Pancreas (tissue), 10 donors: ENCODE measurements around the gene PLAAT3. TPM values are rescaled to one million over a fixed set of nuclear protein-coding genes. Genes with fewer than 3 reads are reported as not detected.

Experiments used
- ATAC-seq, 4 donors: fragments of 200-7000 bp; cut with Tn5 transposase; one replicate each; pipeline versions ENCODE4 v1.8.0 to v1.9.1; 2020; ENCODE audit warnings: mild to moderate bottlenecking in 4 of 4, moderate library complexity in 4 of 4
- DNase-seq, 6 donors: peaks; one replicate each; pipeline ENCODE4 v3.0.0-alpha.2; 2020
- FAIRE-seq: peaks from 2 replicates; lab custom pipeline; 2012; peaks lifted over from hg19 to GRCh38; lab: Jason Lieb, UNC
- H3K27ac ChIP-seq, 4 donors: fragments of 200-600 bp; sonication (generic); 1 replicate in 3 of 4; 2 replicates in 1 of 4; pipeline versions ENCODE4 v1.5.0 to v1.8.0; 2020
- H3K27me3 ChIP-seq, 4 donors: fragments of 200-600 bp; one replicate each; pipeline ENCODE4 v1.8.0; 2021
- H3K36me3 ChIP-seq, 3 donors: fragments of 200-600 bp; sonication (generic) in 1 of 3; one replicate each; pipeline versions ENCODE4 v1.5.0 to v1.8.0; 2020 to 2021
- H3K4me1 ChIP-seq, 3 donors: fragments of 200-600 bp; one replicate each; pipeline ENCODE4 v1.8.0; 2021
- H3K4me3 ChIP-seq, 4 donors: fragments of 200-600 bp; sonication (generic) in 2 of 4; one replicate each; pipeline versions ENCODE4 v1.5.0 to v1.8.0; 2020 to 2021
- H3K9me3 ChIP-seq, 4 donors: fragments of 200-600 bp; one replicate each; pipeline ENCODE4 v1.8.0; 2021
- WGBS, 2 donors: extraction: QIAGEN DNeasy Blood & Tissue Kit; methylation state at CpG; one replicate each; pipeline ENCODE4 v1.1.7; 2013; 5-methylcytosine and 5-hydroxymethylcytosine counted together
- intact Hi-C, 3 donors: fragments of 100-400 bp; cut with DNase I; formaldehyde crosslinking; loops; one replicate each; pipeline versions ENCODE4 v1.11.1 to v1.14.2; 2022
- polyA plus RNA-seq, 2 donors: library from polyadenylated mRNA; stranded (reverse); fragments of 200-250 nt; gene quantifications; one replicate each; pipeline ENCODE4 v1.2.3, GENCODE V29; 2013
- total RNA-seq, 6 donors: library from RNA; stranded (reverse); fragmentation: NEBNext Ultra II Directional in 4 of 6; extraction: Animal tissue kit (Norgen Biotek cat#: 25700) in 4 of 6; gene quantifications; one replicate each; pipeline versions ENCODE4 v1.2.1 to v1.2.4, GENCODE V29; 2021 to 2023
- TF ChIP-seq, protein P1 (sequence below), 4 donors: fragments of 200-600 bp; sonication (generic) in 3 of 4; IDR thresholded peaks; one replicate each; pipeline versions ENCODE4 v1.5.0 to v1.8.0; 2021; ENCODE audit warnings: antibody characterized with exemption in 4 of 4
- donor health status: healthy with polysubstance abuse.
- donor health status: DM: no; HTN: no; CAD: no; lungs with moderate emphysema.
- donor health status: DM: no; HTN: no; CAD: no.
- donor health status: control.
- donor health status: control.
- donor health status: Bipolar disorder and iron deficiency.
- donor health status: DM: yes; HTN: yes; CAD: no.
- donor health status: DM: no; HTN: no; CAD: no.
- donor health status: DM: no; HTN: no; CAD: no.
- donor health status: DM: yes; HTN: yes; CAD: no.

PLAAT3 gene
- total and polyA plus RNA-seq, 8 donors: 15.2 to 36.0 (median 21.9) TPM

DNA sequence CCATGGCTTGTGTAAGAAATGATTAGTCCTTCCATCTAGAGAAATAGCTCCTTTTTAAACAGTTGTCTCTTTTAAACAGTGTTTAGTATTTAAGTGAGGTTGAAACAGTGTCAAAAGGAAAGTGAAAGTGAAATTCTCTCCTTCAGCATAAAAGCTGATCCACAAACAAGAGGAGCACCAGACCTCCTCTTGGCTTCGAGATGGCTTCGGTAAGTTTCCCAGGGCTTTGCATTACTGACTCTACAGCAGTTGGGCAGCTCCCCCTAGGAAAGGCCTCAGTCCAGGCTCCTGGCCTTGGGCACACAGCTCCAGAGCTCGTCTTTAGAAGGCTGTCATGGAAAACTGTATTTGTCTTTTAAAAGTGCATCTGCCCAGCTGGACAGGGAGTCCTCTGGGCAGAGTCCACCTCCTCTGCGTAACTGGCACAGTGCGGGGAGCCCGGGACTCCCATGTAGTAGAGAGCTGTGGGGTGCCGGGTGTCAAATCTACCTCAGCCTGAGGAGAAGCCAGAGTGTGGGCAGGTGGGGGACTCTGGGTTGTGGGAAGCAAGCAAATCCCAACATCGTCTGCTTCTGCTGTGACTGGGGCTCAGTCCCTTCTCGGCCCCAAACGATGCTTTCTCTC is 77.5 kb downstream of the PLAAT3 start, which contains the start of gene PLAAT4:
TSS of gene PLAAT4 (plus strand) at position 140 of the 624 bp plus-strand sequence. CDS start at position 201, 61 bp downstream.
- no peaks in the 10 kb centered on the region for H3K36me3 ChIP-seq
- FAIRE-seq: no peak
- DNase-seq: peak in 5 of 6 donors; percentile 16 to 68 (median 31)
- H3K4me1 ChIP-seq: peaks cover 4 to 16% (median 10%) of the 10 kb centered on the region in 3 donors
- ATAC-seq: peak; percentile 65 to 81 (median 74)
- H3K4me3 ChIP-seq: peak within 1 kb of the TSS in 3 of 4 donors; percentile 6 to 46 (median 30)
- intact Hi-C loops: no loop called here
- H3K27ac ChIP-seq: peak within 1 kb of the TSS; percentile 40 to 90 (median 66)
- no peaks in the 10 kb centered on the region for H3K27me3 ChIP-seq
- TF ChIP-seq, protein P1, sequence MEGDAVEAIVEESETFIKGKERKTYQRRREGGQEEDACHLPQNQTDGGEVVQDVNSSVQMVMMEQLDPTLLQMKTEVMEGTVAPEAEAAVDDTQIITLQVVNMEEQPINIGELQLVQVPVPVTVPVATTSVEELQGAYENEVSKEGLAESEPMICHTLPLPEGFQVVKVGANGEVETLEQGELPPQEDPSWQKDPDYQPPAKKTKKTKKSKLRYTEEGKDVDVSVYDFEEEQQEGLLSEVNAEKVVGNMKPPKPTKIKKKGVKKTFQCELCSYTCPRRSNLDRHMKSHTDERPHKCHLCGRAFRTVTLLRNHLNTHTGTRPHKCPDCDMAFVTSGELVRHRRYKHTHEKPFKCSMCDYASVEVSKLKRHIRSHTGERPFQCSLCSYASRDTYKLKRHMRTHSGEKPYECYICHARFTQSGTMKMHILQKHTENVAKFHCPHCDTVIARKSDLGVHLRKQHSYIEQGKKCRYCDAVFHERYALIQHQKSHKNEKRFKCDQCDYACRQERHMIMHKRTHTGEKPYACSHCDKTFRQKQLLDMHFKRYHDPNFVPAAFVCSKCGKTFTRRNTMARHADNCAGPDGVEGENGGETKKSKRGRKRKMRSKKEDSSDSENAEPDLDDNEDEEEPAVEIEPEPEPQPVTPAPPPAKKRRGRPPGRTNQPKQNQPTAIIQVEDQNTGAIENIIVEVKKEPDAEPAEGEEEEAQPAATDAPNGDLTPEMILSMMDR (IDR thresholded peaks at IDR 0.05): no peak
- no peaks in the 10 kb centered on the region for H3K9me3 ChIP-seq
- 27 to 31% methylated on average over 10 of the region's 10 CpGs for WGBS, 2 donors

DNA sequence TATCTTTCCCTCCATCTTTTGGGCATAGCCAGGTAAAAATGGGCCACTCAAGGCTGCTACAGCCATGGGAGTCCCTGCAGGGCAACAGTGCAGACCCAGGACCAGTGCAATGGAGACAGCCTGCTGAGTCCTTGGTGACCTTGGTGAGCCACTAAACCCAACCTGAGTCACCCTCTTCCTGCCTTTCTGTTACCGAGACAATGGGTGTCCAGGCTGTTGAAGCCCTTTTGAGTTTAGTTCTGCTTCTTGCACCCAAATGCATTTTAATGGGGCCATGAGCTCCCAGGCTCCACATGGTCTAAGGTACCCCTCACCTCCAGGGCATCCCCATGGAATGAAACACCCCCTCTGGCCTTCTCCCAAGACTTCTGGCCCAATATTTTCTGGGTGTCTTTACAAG is 78.5 kb downstream of the PLAAT3 start:
- TF ChIP-seq, protein P1 (IDR thresholded peaks at IDR 0.05): no peak
- FAIRE-seq: no peak
- H3K27me3 ChIP-seq: no peaks in the 10 kb centered on the region
- no peaks in the 10 kb centered on the region for H3K9me3 ChIP-seq
- no peak overlapping the region for H3K27ac ChIP-seq
- intact Hi-C loops: no loop called here
- DNase-seq: no peak
- ATAC-seq: no peak
- no peak overlapping the region for H3K4me3 ChIP-seq
- 88 to 100% methylated on average over 1 of the region's 1 CpG for WGBS, 2 donors
- peaks cover 4 to 19% (median 10%) of the 10 kb centered on the region in 3 donors for H3K4me1 ChIP-seq
- no peaks in the 10 kb centered on the region for H3K36me3 ChIP-seq

DNA sequence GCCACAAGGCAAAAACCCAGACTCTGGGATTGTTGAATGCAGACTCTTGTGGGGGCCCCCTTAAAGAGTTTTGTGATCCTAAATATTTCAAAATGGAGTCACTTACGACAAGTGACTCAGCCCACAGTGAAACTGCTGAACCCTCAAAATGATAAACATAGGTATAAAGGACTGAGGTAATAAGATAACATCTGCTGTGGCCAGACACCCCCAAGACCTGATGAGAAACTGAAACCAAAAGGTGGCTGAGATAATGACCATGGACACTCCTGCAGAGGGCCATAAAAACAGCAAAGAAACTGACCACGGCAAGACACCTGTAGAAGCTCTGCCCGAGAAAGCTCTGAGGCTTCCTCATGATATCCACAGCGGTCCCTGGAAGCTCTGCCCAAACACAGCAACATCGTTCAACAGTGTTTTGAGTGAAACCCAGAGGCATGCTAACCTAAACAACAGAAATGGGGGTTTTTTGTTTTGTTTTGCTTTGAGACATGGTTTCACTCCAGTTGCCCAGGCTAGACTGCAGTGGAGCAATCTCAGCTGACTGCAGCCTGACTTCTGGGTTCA is 79.3 kb downstream of the PLAAT3 start:
- intact Hi-C loops: no loop called here
- no peak overlapping the region for H3K4me3 ChIP-seq
- peaks cover 4 to 19% (median 10%) of the 10 kb centered on the region in 3 donors for H3K4me1 ChIP-seq
- no peaks in the 10 kb centered on the region for H3K36me3 ChIP-seq
- H3K9me3 ChIP-seq: no peaks in the 10 kb centered on the region
- no peaks in the 10 kb centered on the region for H3K27me3 ChIP-seq
- TF ChIP-seq, protein P1 (IDR thresholded peaks at IDR 0.05): no peak
- DNase-seq: no peak
- ATAC-seq: no peak
- WGBS, 2 donors: 94 to 95% methylated on average over 5 of the region's 5 CpGs
- FAIRE-seq: no peak
- H3K27ac ChIP-seq: no peak overlapping the region

DNA sequence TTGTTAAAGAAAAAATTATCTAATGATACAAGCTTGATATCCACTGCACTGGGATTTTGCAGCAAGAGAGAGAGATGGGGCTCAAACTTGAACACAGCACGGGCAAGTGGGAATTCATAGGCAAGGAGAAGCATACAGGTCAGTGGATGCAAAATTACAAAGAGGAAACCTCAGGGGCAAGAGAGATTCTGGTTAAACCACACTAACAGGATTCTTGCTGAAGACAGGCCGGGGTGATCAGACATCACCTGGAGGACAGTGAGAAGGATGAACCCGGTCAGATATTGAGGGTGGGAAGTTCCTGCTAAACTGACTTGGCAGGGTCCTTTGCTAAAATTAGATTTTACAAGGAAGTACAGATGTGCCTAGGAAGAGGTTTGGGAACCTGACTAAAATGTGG is 80.2 kb downstream of the PLAAT3 start:
- WGBS, 2 donors: 84 to 92% methylated on average over 3 of the region's 3 CpGs
- intact Hi-C loops: no loop called here
- TF ChIP-seq, protein P1 (IDR thresholded peaks at IDR 0.05): no peak
- DNase-seq (no peak), FAIRE-seq (no peak), ATAC-seq (no peak)
- H3K9me3 ChIP-seq: no peaks in the 10 kb centered on the region
- H3K27ac ChIP-seq: no peak overlapping the region
- peaks cover 4 to 19% (median 10%) of the 10 kb centered on the region in 3 donors for H3K4me1 ChIP-seq
- H3K4me3 ChIP-seq: no peak overlapping the region
- H3K36me3 ChIP-seq: no peaks in the 10 kb centered on the region
- H3K27me3 ChIP-seq: no peaks in the 10 kb centered on the region
